H9 (cell line): ENCODE measurements around the gene SERPIND1. TPM values are rescaled to one million over a fixed set of nuclear protein-coding genes. Genes with fewer than 3 reads are reported as not detected.

ENCODE experiments used
- DNase-seq: peaks from one replicate; pipeline ENCODE4 v3.0.0-alpha.2; 2017
- H2AFZ ChIP-seq: one replicate; pipeline ENCODE4 v1.6.1; 2013; ENCODE audit warnings: mild to moderate bottlenecking, low read length, control low read depth, moderate library complexity
- H2AK5ac ChIP-seq: 2 replicates; pipeline ENCODE4 v1.6.1; 2013; ENCODE audit warnings: low read length, control low read depth, mixed read lengths; ENCODE audit not compliant: insufficient read length
- H2BK120ac ChIP-seq: one replicate; pipeline ENCODE4 v1.6.1; 2013; ENCODE audit warnings: low read depth, mild to moderate bottlenecking, low read length, control low read depth, inconsistent platforms; ENCODE audit not compliant: poor library complexity, severe bottlenecking
- H2BK12ac ChIP-seq: 2 replicates; pipeline ENCODE4 v1.6.1; 2013; ENCODE audit warnings: low read length, control low read depth, mixed read lengths, low read depth; ENCODE audit not compliant: insufficient read length
- H2BK15ac ChIP-seq: 2 replicates; pipeline ENCODE4 v1.6.1; 2013; ENCODE audit warnings: low read depth, low read length, control low read depth
- H2BK20ac ChIP-seq: one replicate; pipeline ENCODE4 v1.6.1; 2013; ENCODE audit warnings: low read depth, mild to moderate bottlenecking, low read length, control low read depth, inconsistent platforms; ENCODE audit not compliant: poor library complexity, severe bottlenecking
- H2BK5ac ChIP-seq: 2 replicates; pipeline ENCODE4 v1.6.1; 2013; ENCODE audit warnings: low read length, control low read depth, mixed read lengths; ENCODE audit not compliant: insufficient read length
- H3K14ac ChIP-seq: 2 replicates; pipeline ENCODE4 v1.6.1; 2013; ENCODE audit warnings: low read length, control low read depth; ENCODE audit not compliant: insufficient read depth
- H3K18ac ChIP-seq: 2 replicates; pipeline ENCODE4 v1.6.1; 2013; ENCODE audit warnings: low read depth, mild to moderate bottlenecking, mixed read lengths, low read length, control low read depth; ENCODE audit not compliant: insufficient read length
- H3K23ac ChIP-seq: 2 replicates; pipeline ENCODE4 v1.6.1; 2013; ENCODE audit warnings: low read length, control low read depth, mixed read lengths, low read depth; ENCODE audit not compliant: insufficient read length
- H3K23me2 ChIP-seq: 2 replicates; pipeline ENCODE4 v1.6.1; 2013; ENCODE audit warnings: low read depth, mild to moderate bottlenecking, mixed read lengths, low read length, control low read depth; ENCODE audit not compliant: insufficient read length, poor library complexity, severe bottlenecking
- H3K27ac ChIP-seq: 2 replicates; pipeline ENCODE4 v1.5.1; 2013; ENCODE audit warnings: low read length, control low read depth, mixed read lengths, low read depth; ENCODE audit not compliant: insufficient read length
- H3K27me3 ChIP-seq: 2 replicates; pipeline ENCODE4 v1.6.1; 2013; ENCODE audit warnings: low read length, control low read depth, inconsistent platforms; ENCODE audit not compliant: insufficient read depth
- H3K4ac ChIP-seq: 2 replicates; pipeline ENCODE4 v1.6.1; 2013; ENCODE audit warnings: low read depth, mild to moderate bottlenecking, control low read depth, inconsistent platforms, low read length, moderate library complexity
- H3K4me1 ChIP-seq: 2 replicates; pipeline ENCODE4 v1.6.1; 2013; ENCODE audit warnings: low read length, control low read depth, inconsistent platforms; ENCODE audit not compliant: insufficient read depth
- H3K4me2 ChIP-seq: 2 replicates; pipeline ENCODE4 v1.6.1; 2013; ENCODE audit warnings: low read length, control low read depth, mixed read lengths; ENCODE audit not compliant: insufficient read length, insufficient read depth
- H3K56ac ChIP-seq: 2 replicates; pipeline ENCODE4 v1.6.1; 2013; ENCODE audit warnings: low read depth, mild to moderate bottlenecking, mixed read lengths, low read length, control low read depth; ENCODE audit not compliant: insufficient read length
- H3K79me1 ChIP-seq: 2 replicates; pipeline ENCODE4 v1.6.1; 2013; ENCODE audit warnings: low read depth, mild to moderate bottlenecking, moderate library complexity, low read length, control low read depth, inconsistent platforms; ENCODE audit not compliant: insufficient read depth, poor library complexity, severe bottlenecking
- H3K79me2 ChIP-seq: 2 replicates; pipeline ENCODE4 v1.6.1; 2013; ENCODE audit warnings: low read length, control low read depth, inconsistent platforms; ENCODE audit not compliant: insufficient read depth
- H3K9ac ChIP-seq: 2 replicates; pipeline ENCODE4 v1.6.1; 2013; ENCODE audit warnings: low read length, control low read depth, mixed read lengths; ENCODE audit not compliant: insufficient read length; ENCODE audit errors: extremely low read depth
- H3K9me3 ChIP-seq: one replicate; pipeline ENCODE4 v1.6.1; 2013; ENCODE audit warnings: low read depth, low read length, inconsistent platforms; ENCODE audit not compliant: control insufficient read depth
- H3T11ph ChIP-seq: one replicate; pipeline ENCODE4 v1.6.1; 2013; ENCODE audit warnings: mild to moderate bottlenecking, low read length, control low read depth, inconsistent platforms
- H4K20me1 ChIP-seq: one replicate; pipeline ENCODE4 v1.6.1; 2013; ENCODE audit not compliant: control insufficient read depth, insufficient read length, insufficient read depth
- H4K5ac ChIP-seq: 2 replicates; pipeline ENCODE4 v1.6.1; 2013; ENCODE audit warnings: low read depth, mild to moderate bottlenecking, mixed read lengths, low read length, control low read depth; ENCODE audit not compliant: insufficient read length
- H4K8ac ChIP-seq: replicated peaks from 2 replicates; pipeline ENCODE4 v1.6.1; 2013; ENCODE audit warnings: low read length, control low read depth, mixed read lengths, low read depth; ENCODE audit not compliant: insufficient read length
- H4K91ac ChIP-seq: 2 replicates; pipeline ENCODE4 v1.6.1; 2013; ENCODE audit warnings: low read depth, mild to moderate bottlenecking, moderate library complexity, mixed read lengths, low read length, control low read depth; ENCODE audit not compliant: insufficient read length
- H3K27ac Mint-ChIP-seq, 3 experiments: 2 replicates in 2 of 3; 3 replicates in 1 of 3; pipeline ENCODE4 v1.8.0; 2020 to 2021; ENCODE audit warnings: mixed read lengths in 3 of 3, mild to moderate bottlenecking in 1 of 3, moderate library complexity in 1 of 3
- H3K27me3 Mint-ChIP-seq: 2 replicates; pipeline ENCODE4 v1.8.0; 2021; ENCODE audit warnings: low read depth, mild to moderate bottlenecking, moderate library complexity, mixed read lengths
- H3K36me3 Mint-ChIP-seq, 3 experiments: 2 replicates in 2 of 3; 3 replicates in 1 of 3; pipeline ENCODE4 v1.8.0; 2020 to 2021; ENCODE audit warnings: low read depth in 3 of 3, mixed read lengths in 3 of 3; ENCODE audit not compliant: insufficient read depth in 1 of 3
- H3K4me1 Mint-ChIP-seq, 2 experiments: 2 replicates each; pipeline ENCODE4 v1.8.0; 2020; ENCODE audit warnings: mixed read lengths in 2 of 2
- H3K4me3 Mint-ChIP-seq, 2 experiments: 2 replicates in 1 of 2; 3 replicates in 1 of 2; pipeline ENCODE4 v1.8.0; 2020 to 2021; ENCODE audit warnings: mild to moderate bottlenecking in 2 of 2, mixed read lengths in 2 of 2, moderate library complexity in 1 of 2
- H3K9me3 Mint-ChIP-seq, 2 experiments: 2 replicates in 1 of 2; 3 replicates in 1 of 2; pipeline ENCODE4 v1.8.0; 2020; ENCODE audit warnings: mild to moderate bottlenecking in 2 of 2, mixed read lengths in 2 of 2, moderate library complexity in 1 of 2
- WGBS: extraction: QIAGEN DNeasy Blood & Tissue Kit; methylation state at CpG from one replicate; pipeline ENCODE4 v1.1.7; 2013; ENCODE audit warnings: missing lambda C conversion rate, low lambda C conversion rate, mixed read lengths; ENCODE audit not compliant: insufficient read length; ENCODE audit errors: extremely low coverage; 5-methylcytosine and 5-hydroxymethylcytosine counted together
- total RNA-seq: library from RNA; stranded (reverse); gene quantifications from 2 replicates; pipeline ENCODE4 v1.2.1, GENCODE V29; 2021
- TF ChIP-seq, protein P1 (sequence below): fragments of 200-600 bp; sonication (generic); conservative IDR thresholded peaks from 3 replicates; pipeline ENCODE4 v1.8.0; 2021; ENCODE audit warnings: antibody characterized with exemption, mild to moderate bottlenecking

The SERPIND1 gene
- total RNA-seq, 1 experiment from 2014 or later = not detected

- H3K9me3 ChIP-seq = no peaks in the 10 kb centered on the region
- no peak overlapping the region for H2BK12ac ChIP-seq
- no peaks in the 10 kb centered on the region for H3K79me2 ChIP-seq
- no peak overlapping the region for H3K4me2 ChIP-seq
- H3K79me1 ChIP-seq = no peaks in the 10 kb centered on the region
- H2BK5ac ChIP-seq = no peak overlapping the region
- no peak overlapping the region for H3K4ac ChIP-seq
- no peak overlapping the region for H3K9ac ChIP-seq
- Mint-ChIP-seq H3K9me3 (no peaks in the 10 kb centered on the region), H3K4me1 (peaks cover 11 to 16% of the 10 kb centered on the region in 2 experiments), H3K4me3 (no peak overlapping the region), H3K27me3 (no peaks in the 10 kb centered on the region), H3K36me3 (peaks cover 0 to 5% (median 3%) of the 10 kb centered on the region in 3 experiments; a peak in 1 of 7 replicates), H3K27ac (peak overlapping the region in 2 of 3 experiments; percentile 45; a peak in 3 of 7 replicates)
- H2BK15ac ChIP-seq = no peak overlapping the region
- no peak overlapping the region for H3K27ac ChIP-seq
- no peak overlapping the region for H4K8ac ChIP-seq
- no peak overlapping the region for H2BK120ac ChIP-seq
- H3K56ac ChIP-seq = no peak overlapping the region
- H3K27me3 ChIP-seq = no peaks in the 10 kb centered on the region
- no peak overlapping the region for H2AFZ ChIP-seq
- no peaks in the 10 kb centered on the region; the same call in none of the 2 replicates for H3K4me1 ChIP-seq
- no peak overlapping the region for H4K5ac ChIP-seq
- DNase-seq = no peak
- H3K18ac ChIP-seq = no peak overlapping the region
- H3K23ac ChIP-seq = no peak overlapping the region
- H4K20me1 ChIP-seq = no peaks in the 10 kb centered on the region
- no peak overlapping the region for H3T11ph ChIP-seq
- H3K23me2 ChIP-seq = no peaks in the 10 kb centered on the region
- no peak overlapping the region for H4K91ac ChIP-seq
- TF ChIP-seq, protein P1, sequence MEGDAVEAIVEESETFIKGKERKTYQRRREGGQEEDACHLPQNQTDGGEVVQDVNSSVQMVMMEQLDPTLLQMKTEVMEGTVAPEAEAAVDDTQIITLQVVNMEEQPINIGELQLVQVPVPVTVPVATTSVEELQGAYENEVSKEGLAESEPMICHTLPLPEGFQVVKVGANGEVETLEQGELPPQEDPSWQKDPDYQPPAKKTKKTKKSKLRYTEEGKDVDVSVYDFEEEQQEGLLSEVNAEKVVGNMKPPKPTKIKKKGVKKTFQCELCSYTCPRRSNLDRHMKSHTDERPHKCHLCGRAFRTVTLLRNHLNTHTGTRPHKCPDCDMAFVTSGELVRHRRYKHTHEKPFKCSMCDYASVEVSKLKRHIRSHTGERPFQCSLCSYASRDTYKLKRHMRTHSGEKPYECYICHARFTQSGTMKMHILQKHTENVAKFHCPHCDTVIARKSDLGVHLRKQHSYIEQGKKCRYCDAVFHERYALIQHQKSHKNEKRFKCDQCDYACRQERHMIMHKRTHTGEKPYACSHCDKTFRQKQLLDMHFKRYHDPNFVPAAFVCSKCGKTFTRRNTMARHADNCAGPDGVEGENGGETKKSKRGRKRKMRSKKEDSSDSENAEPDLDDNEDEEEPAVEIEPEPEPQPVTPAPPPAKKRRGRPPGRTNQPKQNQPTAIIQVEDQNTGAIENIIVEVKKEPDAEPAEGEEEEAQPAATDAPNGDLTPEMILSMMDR = no peak
- no peak overlapping the region for H2BK20ac ChIP-seq
- no CpG with 5 or more reads among the region's 8 CpGs for WGBS
- no peak overlapping the region for H3K14ac ChIP-seq
- H2AK5ac ChIP-seq = no peak overlapping the region
Observed at GRCh38 chr22:20786048-20786447, 12.1 kb downstream of the SERPIND1 start.
